ENCODE data around the gene C17orf100. TPM values are rescaled to one million over a fixed set of nuclear protein-coding genes. Genes with fewer than 3 reads are reported as not detected.

C17orf100 gene
- total RNA-seq, 1 experiment from 2014 or later, result 0.70 TPM

- no peaks in the 10 kb centered on the region for H3K79me1 ChIP-seq (ENCODE audit: insufficient read depth, low read depth, low read length, poor library complexity, severe bottlenecking)
- no peaks in the 10 kb centered on the region for H3K79me2 ChIP-seq (ENCODE audit: insufficient read depth, low read length)
- H3K23me2 ChIP-seq (ENCODE audit: insufficient read length, low read depth, low read length, poor library complexity, severe bottlenecking), result no peaks in the 10 kb centered on the region
- no peaks in the 10 kb centered on the region for H4K20me1 ChIP-seq (ENCODE audit: control insufficient read depth, insufficient read depth, insufficient read length)
- H3K4ac ChIP-seq (ENCODE audit: low read depth, low read length), result no peak overlapping the region
- H3K9ac ChIP-seq (ENCODE audit: extremely low read depth, insufficient read length, low read length), result no peak overlapping the region
- no peak overlapping the region for H3K14ac ChIP-seq (ENCODE audit: insufficient read depth, low read length)
- Mint-ChIP-seq H3K4me3 (no peak overlapping the region), H3K27me3 (ENCODE audit: low read depth) (peaks cover 15% of the 10 kb centered on the region), H3K36me3 (ENCODE audit: insufficient read depth in 1 of 3, low read depth in 3 of 3) (no peaks in the 10 kb centered on the region; a peak in 1 of 7 replicates), H3K27ac (no peak overlapping the region), H3K4me1 (peaks cover 3 to 6% of the 10 kb centered on the region in 2 experiments; a peak in 3 of 4 replicates), H3K9me3 (no peaks in the 10 kb centered on the region)
- no CpG with 5 or more reads among the region's 8 CpGs for WGBS (ENCODE audit: extremely low coverage, insufficient read length, low lambda C conversion rate)
- no peaks in the 10 kb centered on the region for H3K27me3 ChIP-seq (ENCODE audit: insufficient read depth, low read length)
- H3K4me2 ChIP-seq (ENCODE audit: insufficient read depth, insufficient read length, low read length), result no peak overlapping the region
- H3K4me1 ChIP-seq (ENCODE audit: insufficient read depth, low read length), result no peaks in the 10 kb centered on the region
- no peak overlapping the region for H3K18ac ChIP-seq (ENCODE audit: insufficient read length, low read depth, low read length)
- no peak overlapping the region for H3K56ac ChIP-seq (ENCODE audit: insufficient read length, low read depth, low read length)
- H3T11ph ChIP-seq (ENCODE audit: low read length), result no peak overlapping the region
- no peak overlapping the region for H4K5ac ChIP-seq (ENCODE audit: insufficient read length, low read depth, low read length)
- no peak overlapping the region for H2BK120ac ChIP-seq (ENCODE audit: low read depth, low read length, poor library complexity, severe bottlenecking)
- no peak overlapping the region for H4K8ac ChIP-seq (replicated peaks; ENCODE audit: insufficient read length, low read depth, low read length)
- H4K91ac ChIP-seq (ENCODE audit: insufficient read length, low read depth, low read length), result no peak overlapping the region
- no peak overlapping the region for H2AFZ ChIP-seq (ENCODE audit: low read length)
- DNase-seq, result no peak
- no peak overlapping the region for H3K27ac ChIP-seq (ENCODE audit: insufficient read length, low read depth, low read length)
- H3K9me3 ChIP-seq (ENCODE audit: control insufficient read depth, low read depth, low read length), result no peaks in the 10 kb centered on the region
- TF ChIP-seq CTCF (conservative IDR thresholded peaks at IDR 0.05), result no peak
- no peak overlapping the region for H2BK5ac ChIP-seq (ENCODE audit: insufficient read length, low read length)
- no peak overlapping the region for H2BK20ac ChIP-seq (ENCODE audit: low read depth, low read length, poor library complexity, severe bottlenecking)
- no peak overlapping the region for H2AK5ac ChIP-seq (ENCODE audit: insufficient read length, low read length)
- no peak overlapping the region for H3K23ac ChIP-seq (ENCODE audit: insufficient read length, low read depth, low read length)
- no peak overlapping the region for H2BK15ac ChIP-seq (ENCODE audit: low read depth, low read length)
- H2BK12ac ChIP-seq (ENCODE audit: insufficient read length, low read depth, low read length), result no peak overlapping the region
Observed at GRCh38 chr17:6700948-6701307, 49.4 kb downstream of the C17orf100 start.

All from H9 (cell line).